Hepatocyte (in vitro differentiated cells): ENCODE results near the gene OR2W3. TPM values are rescaled to one million over a fixed set of nuclear protein-coding genes. Genes with fewer than 3 reads are reported as not detected.
"Not testable (repeated sequence)": the region's sequence is repeated elsewhere in the genome, so short reads cannot be mapped to it uniquely, and the experiment has no call there.

Experiments
- DNase-seq: peaks from one replicate; pipeline ENCODE4 v3.0.0-alpha.2; 2016; ENCODE audit warnings: low spot score
- H2AFZ ChIP-seq: fragments of 200-600 bp; sonication (generic); 2 replicates; pipeline ENCODE4 v1.6.0; 2016; ENCODE audit warnings: antibody characterized with exemption, mild to moderate bottlenecking
- H3K27ac ChIP-seq: fragments of 200-600 bp; sonication (generic); 2 replicates; pipeline ENCODE4 v1.5.1; 2016; ENCODE audit warnings: mild to moderate bottlenecking
- H3K27me3 ChIP-seq: fragments of 200-600 bp; sonication (generic); 2 replicates; pipeline ENCODE4 v1.6.1; 2016
- H3K36me3 ChIP-seq: fragments of 200-600 bp; sonication (generic); replicated peaks from 2 replicates; pipeline ENCODE4 v1.5.1; 2016; ENCODE audit warnings: low read depth; ENCODE audit not compliant: insufficient read depth
- H3K4me1 ChIP-seq: fragments of 200-600 bp; sonication (generic); 2 replicates; pipeline ENCODE4 v1.5.1; 2016; ENCODE audit warnings: mild to moderate bottlenecking, moderate library complexity; ENCODE audit not compliant: insufficient read depth
- H3K4me2 ChIP-seq: fragments of 200-600 bp; sonication (generic); 2 replicates; pipeline ENCODE4 v1.6.0; 2016
- H3K4me3 ChIP-seq: fragments of 200-600 bp; sonication (generic); 2 replicates; pipeline ENCODE4 v1.5.1; 2016; ENCODE audit warnings: mild to moderate bottlenecking
- H3K79me2 ChIP-seq: fragments of 200-600 bp; sonication (generic); 2 replicates; pipeline ENCODE4 v1.6.0; 2017; ENCODE audit warnings: mild to moderate bottlenecking
- H3K9me2 ChIP-seq: fragments of 200-600 bp; sonication (generic); replicated peaks from 2 replicates; pipeline ENCODE4 v1.6.0; 2017; ENCODE audit warnings: mild to moderate bottlenecking; ENCODE audit not compliant: insufficient read depth
- H3K9me3 ChIP-seq: fragments of 200-600 bp; sonication (generic); 2 replicates; pipeline ENCODE4 v1.5.1; 2016; ENCODE audit warnings: low read depth, mild to moderate bottlenecking
- H4K20me1 ChIP-seq: fragments of 200-600 bp; sonication (generic); 2 replicates; pipeline ENCODE4 v1.6.0; 2016; ENCODE audit warnings: mild to moderate bottlenecking; ENCODE audit not compliant: insufficient read depth, poor library complexity, severe bottlenecking
- CTCF ChIP-seq: fragments of 200-600 bp; sonication (generic); IDR thresholded peaks from 2 replicates; pipeline ENCODE4 v1.5.1; 2016; ENCODE audit warnings: antibody characterized with exemption, mild to moderate bottlenecking; ENCODE audit not compliant: poor library complexity
- EZH2 ChIP-seq: fragments of 200-600 bp; sonication (generic); IDR thresholded peaks from 2 replicates; pipeline ENCODE4 v1.6.1; 2016; ENCODE audit warnings: antibody characterized with exemption, mild to moderate bottlenecking, borderline replicate concordance
- EZH2phosphoT487 ChIP-seq: fragments of 200-600 bp; sonication (generic); IDR thresholded peaks from one replicate; pipeline ENCODE4 v1.6.1; 2018; ENCODE audit warnings: antibody characterized with exemption, mild to moderate bottlenecking, low read depth, moderate library complexity; ENCODE audit not compliant: unreplicated experiment, severe bottlenecking
- WGBS: methylation state at CpG from one replicate; pipeline ENCODE4 v1.1.6; 2016; ENCODE audit warnings: low lambda C conversion rate; ENCODE audit errors: missing lambda C conversion rate; 5-methylcytosine and 5-hydroxymethylcytosine counted together
- polyA plus RNA-seq: library from polyadenylated mRNA; unstranded; fragments of >200 nt; fragmentation: Nextera tagmentation; extraction: Ambion mirVana; gene quantifications from 2 replicates; pipeline ENCODE4 v1.2.1, GENCODE V29; 2016
- total RNA-seq: library from RNA; depleted of rRNA; stranded (reverse); fragments of >200 nt; gene quantifications from 2 replicates; pipeline ENCODE4 v1.2.3, GENCODE V29; 2014

Gene OR2W3
- total and polyA plus RNA-seq, 2 experiments from 2014 or later: not detected

DNA sequence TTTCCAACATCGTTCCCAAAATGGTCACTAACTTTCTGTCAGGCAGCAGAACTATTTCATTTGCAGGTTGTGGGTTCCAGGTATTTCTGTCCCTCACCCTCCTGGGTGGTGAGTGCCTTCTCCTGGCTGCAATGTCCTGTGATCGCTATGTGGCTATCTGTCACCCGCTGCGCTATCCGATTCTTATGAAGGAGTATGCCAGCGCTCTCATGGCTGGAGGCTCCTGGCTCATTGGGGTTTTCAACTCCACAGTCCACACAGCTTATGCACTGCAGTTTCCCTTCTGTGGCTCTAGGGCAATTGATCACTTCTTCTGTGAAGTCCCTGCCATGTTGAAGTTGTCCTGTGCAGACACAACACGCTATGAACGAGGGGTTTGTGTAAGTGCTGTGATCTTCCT lies 38.6 kb downstream of the OR2W3 start:
- WGBS: 91% methylated on average over 8 of the region's 8 CpGs
- Histone ChIP-seq H3K79me2 (no peaks in the 10 kb centered on the region), H3K9me2 (no peaks in the 10 kb centered on the region), H3K27ac (no peak overlapping the region), H3K9me3 (peaks cover 7% of the 10 kb centered on the region), H2AFZ (no peak overlapping the region), H3K4me3 (no peak overlapping the region), H4K20me1 (no peaks in the 10 kb centered on the region), H3K36me3 (no peaks in the 10 kb centered on the region), H3K27me3 (no peaks in the 10 kb centered on the region), H3K4me1 (no peaks in the 10 kb centered on the region), H3K4me2 (no peak overlapping the region)
- DNase-seq: no peak
- TF ChIP-seq EZH2: no peak
- no peak for TF ChIP-seq EZH2phosphoT487
- TF ChIP-seq CTCF: no peak

DNA sequence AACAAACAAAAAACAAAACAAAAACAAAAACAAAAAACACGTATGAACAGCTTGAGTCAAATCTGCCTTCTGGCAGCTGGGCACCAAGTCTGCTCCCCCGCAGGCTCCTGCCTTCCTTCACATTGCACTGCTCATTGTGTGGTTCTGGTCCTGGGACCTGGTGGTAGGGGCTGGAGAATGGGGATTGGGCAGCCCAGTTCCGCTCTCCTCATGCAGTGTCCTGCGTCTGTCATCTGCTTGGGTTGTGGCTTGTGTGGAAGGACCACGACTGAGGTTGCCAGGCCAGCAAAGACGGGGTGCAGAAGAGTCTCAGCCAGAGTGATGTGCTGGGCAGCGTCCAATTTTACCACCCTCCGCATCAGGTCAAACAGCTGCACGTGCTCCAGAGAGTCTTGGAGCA lies 40.4 kb downstream of the OR2W3 start:
- Histone ChIP-seq H3K9me2 (no peaks in the 10 kb centered on the region), H3K27ac (no peak overlapping the region), H3K27me3 (no peaks in the 10 kb centered on the region), H3K4me1 (no peaks in the 10 kb centered on the region), H3K4me2 (no peak overlapping the region), H3K36me3 (no peaks in the 10 kb centered on the region), H2AFZ (no peak overlapping the region), H3K9me3 (peaks cover 5% of the 10 kb centered on the region), H3K79me2 (no peaks in the 10 kb centered on the region), H4K20me1 (no peaks in the 10 kb centered on the region), H3K4me3 (no peak overlapping the region)
- WGBS: 83% methylated on average over 9 of the region's 9 CpGs
- TF ChIP-seq EZH2 (no peak), CTCF (no peak), EZH2phosphoT487 (no peak)
- DNase-seq: no peak

DNA sequence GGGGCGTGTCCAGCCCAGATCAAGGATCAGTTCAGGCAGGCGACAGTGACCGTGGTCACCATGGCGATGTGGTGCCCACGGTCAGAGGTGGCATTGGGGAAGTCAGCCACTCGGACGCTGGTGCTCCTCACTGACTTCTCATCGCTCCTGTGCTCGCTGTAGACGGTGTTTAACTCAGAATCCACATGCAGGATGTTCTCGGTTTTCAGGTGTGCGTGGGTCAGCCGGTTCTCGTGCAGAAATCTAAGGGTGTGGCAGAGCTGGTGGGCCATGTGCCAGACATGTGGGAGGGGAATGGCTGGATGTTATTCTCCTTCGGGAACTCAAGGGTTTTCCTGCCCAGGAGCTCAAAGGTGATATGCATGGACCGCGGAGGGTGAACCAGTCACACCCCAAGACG lies 41.0 kb downstream of the OR2W3 start:
- no peak for TF ChIP-seq EZH2
- no peak for TF ChIP-seq EZH2phosphoT487
- TF ChIP-seq CTCF: no peak
- Histone ChIP-seq H3K9me2 (no peaks in the 10 kb centered on the region), H3K27ac (no peak overlapping the region), H3K4me1 (no peaks in the 10 kb centered on the region), H4K20me1 (no peaks in the 10 kb centered on the region), H3K4me2 (no peak overlapping the region), H3K9me3 (no peaks in the 10 kb centered on the region), H3K27me3 (no peaks in the 10 kb centered on the region), H3K4me3 (no peak overlapping the region), H2AFZ (no peak overlapping the region), H3K36me3 (no peaks in the 10 kb centered on the region), H3K79me2 (no peaks in the 10 kb centered on the region)
- no peak for DNase-seq
- 87% methylated on average over 18 of the region's 18 CpGs for WGBS

DNA sequence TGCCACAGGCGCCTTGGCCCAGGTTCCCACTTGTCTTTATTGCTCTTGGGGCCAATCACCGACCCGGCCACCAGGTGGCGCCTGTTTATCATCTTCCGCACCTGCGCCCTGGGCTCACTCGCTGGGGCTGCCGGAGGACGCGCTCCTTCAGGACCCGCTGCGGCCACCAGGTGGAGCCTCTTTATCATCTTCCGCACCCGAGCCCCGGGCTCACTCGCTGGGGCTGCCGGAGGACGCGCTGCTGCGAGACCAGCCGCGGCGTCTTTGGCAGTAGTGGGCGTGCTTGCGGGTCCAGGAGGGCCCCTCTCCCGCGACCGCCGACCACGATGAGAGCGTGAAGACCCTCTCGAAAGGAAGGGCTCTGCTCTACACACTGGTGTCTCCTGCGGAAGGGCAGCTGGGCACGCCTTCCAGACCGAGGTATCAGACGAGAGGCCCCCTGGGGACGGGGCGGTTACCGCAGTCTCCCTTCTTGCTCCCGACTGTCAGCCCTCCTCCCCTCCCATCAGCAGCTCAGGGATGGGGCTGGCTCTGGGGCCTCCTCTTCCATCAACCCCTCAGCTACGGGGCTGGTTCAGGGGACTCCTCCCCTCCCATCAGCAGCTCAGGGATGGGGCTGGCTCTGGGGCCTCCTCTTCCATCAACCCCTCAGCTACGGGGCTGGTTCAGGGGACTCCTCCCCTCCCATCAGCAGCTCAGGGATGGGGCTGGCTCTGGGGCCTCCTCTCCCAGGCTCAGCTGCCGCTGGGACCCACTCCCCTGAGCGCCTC lies 41.8 kb downstream of the OR2W3 start:
- not testable (repeated sequence) for H3K9me3 ChIP-seq, H3K27me3 ChIP-seq, H3K36me3 ChIP-seq, H3K79me2 ChIP-seq, H3K4me3 ChIP-seq, H3K27ac ChIP-seq, H4K20me1 ChIP-seq, DNase-seq, H2AFZ ChIP-seq, H3K4me1 ChIP-seq, H3K4me2 ChIP-seq, H3K9me2 ChIP-seq
- 51% methylated on average over 40 of the region's 44 CpGs for WGBS
